NCI-H1048 (cell line): ENCODE measurements around the gene MXRA7.
A peak's percentile ranks its signal among the peaks of the same experiment; 100 is the strongest.
"Not testable (repeated sequence)": the region's sequence is repeated elsewhere in the genome, so short reads cannot be mapped to it uniquely, and the experiment has no call there.

Source experiments
- DNase-seq: peaks from one replicate; lab custom pipeline; 2025; lab: John Stamatoyannopoulos, UW

MXRA7 gene, protein sequence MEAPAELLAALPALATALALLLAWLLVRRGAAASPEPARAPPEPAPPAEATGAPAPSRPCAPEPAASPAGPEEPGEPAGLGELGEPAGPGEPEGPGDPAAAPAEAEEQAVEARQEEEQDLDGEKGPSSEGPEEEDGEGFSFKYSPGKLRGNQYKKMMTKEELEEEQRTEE

DNA sequence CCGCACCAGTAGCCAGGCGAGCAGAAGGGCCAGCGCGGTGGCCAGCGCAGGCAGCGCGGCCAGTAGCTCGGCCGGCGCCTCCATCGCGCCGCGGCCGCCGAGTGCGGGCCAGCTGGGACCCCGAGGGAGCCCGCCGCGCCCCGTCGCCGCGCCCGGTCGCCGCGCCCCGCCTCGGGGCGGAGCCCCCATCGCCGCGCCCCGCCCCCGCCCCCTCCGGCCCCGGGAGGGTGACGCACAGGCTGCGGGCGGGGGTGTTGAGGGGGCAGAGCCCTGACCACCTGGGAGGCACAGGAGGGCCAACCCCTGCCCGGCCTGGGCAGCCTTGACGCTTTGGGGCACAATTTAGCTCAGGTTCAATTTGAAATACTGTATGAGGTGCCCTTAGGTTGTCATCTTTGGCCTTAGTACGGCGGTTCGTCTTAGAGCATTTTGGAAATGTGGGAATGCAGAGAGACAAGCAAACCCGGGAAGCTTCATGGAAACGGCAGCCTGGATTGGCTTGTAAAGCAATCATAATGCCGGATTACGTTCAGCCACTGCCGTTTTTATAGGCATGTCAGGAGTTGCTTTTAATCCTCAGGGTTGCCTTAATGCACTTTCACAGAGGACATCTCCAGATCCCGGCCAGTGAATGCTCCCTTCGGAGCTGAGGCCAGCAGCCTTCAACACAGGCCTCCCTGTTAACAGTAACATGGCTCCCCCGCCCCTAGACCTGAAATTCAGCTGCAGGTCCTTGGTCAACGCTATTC lies at the start of gene MXRA7:
Gene MXRA7 (minus strand): TSS at position 103 of the 749 bp plus-strand sequence. CDS start 19 bp downstream, at position 84.
- DNase-seq: peak; percentile 24

DNA sequence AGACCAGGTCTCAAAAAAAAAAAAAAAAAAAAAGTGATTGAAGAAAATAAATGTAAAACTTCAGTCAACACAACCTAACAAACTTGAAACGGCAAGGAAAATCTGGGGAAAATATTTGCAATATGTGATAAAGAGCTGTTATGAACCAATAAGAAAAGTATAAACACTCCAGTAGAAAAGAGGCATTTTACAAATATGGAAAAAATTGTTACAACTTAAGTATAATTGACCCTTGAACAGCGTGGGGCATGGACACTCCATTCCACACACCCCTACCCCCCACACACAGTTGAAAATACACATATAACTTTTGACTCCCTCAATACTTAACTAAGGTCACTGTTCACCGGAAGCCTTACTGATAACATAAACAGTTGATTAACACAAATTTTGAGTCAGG lies 47.8 kb upstream of the MXRA7 start:
- no peak for DNase-seq

DNA sequence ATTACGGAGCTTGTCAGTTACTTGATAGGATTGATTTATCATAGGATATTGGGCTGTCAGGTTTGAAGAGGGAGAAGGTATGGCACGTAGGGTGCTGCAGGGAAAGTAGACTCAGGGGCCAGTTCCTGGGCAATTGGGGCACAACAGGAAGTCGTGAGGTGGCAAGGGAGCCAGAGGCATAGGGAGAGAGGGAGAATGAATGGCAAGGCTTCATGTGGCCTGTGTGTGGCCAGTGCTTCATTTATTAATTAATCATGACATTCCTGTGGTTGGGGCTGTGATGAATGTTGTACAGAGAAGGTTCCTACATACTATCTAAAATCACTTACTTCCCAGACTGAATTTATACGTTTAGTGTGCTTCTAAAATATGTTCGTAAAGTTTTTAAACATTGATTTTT lies 46.5 kb upstream of the MXRA7 start:
- DNase-seq: no peak

DNA sequence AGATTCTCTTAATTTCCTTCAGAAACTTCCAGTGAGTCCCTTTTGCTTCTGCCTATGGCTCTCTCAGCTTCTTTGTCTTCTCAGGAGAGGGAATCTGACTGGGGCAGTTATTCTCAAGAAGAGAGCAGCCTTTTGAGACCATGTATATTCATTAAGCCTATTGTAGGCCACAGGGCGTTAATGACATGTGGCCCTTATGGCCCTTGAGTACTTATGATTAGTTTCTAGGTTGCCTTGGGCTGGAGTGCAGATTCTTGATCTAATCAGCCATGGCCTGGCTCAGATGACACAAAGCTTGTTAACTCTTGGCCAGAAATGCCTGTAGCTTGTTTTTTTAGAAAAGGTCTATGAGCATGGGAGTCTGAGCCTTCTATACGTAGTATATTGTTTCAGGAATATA lies 44.5 kb upstream of the MXRA7 start:
- DNase-seq: no peak

DNA sequence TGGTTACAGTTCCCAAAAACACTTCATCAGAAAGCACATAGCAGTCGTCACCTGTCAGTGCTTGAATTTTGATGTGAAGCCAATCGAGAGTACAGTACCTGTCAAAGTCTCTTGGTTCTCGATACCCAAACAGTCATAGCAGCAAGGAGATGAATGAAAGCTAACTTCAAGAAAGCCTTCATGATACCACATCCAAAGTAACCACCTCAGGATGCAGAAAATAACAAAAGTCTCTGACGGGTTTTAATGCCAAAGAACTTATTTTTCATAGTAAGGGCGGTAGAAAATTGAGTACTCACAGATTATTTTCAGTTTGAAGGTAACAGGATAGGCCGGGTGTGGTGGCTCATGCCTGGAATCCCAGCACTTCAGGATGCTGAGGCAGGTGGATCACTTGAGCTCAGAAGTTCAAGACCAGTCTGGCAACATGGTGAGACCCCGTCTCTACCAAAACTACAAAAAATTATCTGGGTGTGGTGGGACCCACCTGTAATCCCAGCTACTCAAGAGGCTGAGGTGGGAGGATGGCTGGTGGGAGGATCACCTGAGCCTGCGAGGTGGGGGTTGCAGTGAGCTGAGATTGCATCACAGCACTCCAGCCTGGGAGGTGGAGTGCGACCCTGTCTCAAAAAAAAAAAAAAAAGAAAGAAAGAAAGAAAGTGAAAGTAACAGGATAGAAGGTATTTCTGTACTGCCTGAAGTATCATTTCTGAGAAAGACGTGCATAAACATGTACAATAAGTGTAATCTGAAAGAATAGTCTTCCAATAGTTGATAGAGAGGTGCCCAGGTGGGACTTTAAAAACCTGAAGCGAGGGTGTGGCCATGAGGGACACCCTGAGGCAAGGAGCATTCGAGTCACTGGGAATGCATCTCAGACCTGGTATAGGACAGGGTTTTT lies 42.5 kb upstream of the MXRA7 start:
- no peak for DNase-seq

DNA sequence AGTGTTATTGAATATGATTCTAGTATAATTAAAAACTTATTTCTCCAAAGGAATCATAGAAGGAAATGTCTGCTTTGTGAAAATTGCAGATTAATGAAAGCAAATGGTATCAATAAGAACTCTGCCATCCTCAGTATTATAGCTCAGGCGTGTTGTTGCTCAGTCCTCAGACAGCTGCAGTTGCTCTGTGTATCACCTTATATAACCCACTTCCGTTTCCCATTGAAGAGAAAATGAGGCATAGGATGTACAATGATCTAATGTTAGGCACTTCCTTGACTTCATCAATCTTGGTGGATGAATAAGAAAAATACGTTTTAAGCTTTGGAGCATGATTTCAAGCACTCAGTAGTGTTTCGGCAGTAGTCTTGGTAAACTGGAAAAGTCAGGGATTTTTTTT lies 41.2 kb upstream of the MXRA7 start:
- DNase-seq: no peak

DNA sequence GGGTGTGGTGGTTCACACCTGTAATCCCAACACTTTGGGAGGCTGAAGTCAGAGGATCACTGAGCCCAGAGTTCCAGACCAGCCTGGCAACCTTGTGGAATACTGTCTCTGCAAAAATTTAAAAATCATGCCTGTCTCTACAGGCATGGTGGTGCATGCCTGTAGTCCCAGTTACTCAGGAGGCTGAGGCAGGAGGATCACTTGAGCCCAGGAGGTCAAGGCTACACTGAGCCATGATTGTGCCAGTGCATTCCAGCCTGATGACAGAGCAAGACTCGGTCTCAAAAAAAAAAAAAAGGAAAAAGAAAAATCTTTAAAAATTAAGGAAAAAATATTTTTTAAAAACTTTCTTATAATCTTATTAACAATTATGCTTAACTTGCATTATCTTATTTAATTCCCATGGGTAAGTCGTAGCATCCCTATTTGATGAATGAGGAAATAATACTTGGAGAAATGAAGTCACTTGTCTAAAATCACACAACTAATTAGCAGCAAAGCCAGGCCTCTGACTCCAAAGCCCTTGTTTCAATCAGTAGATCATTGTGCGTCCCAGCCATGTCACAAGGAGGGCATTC lies 40.7 kb upstream of the MXRA7 start:
- no peak for DNase-seq

DNA sequence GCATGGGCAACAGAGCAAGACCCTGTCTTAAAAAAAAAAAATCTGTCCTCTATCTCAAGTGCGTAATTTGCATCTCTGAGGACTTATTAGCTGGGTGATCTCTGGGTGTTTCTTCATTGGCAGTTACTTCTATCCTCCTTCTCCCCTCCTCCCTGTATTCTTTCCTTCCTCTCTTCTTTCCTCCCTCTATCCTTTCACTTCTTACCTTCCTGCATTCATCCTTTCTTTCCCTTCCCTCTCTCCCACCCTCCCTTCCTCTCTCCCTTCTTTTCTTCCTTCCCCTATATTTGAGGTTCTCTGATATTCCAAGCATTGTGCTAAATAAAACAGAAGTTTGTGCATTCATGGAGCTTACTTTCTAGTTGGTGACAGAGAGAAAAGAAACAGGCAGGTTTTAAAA lies 37.9 kb upstream of the MXRA7 start:
- no peak for DNase-seq

DNA sequence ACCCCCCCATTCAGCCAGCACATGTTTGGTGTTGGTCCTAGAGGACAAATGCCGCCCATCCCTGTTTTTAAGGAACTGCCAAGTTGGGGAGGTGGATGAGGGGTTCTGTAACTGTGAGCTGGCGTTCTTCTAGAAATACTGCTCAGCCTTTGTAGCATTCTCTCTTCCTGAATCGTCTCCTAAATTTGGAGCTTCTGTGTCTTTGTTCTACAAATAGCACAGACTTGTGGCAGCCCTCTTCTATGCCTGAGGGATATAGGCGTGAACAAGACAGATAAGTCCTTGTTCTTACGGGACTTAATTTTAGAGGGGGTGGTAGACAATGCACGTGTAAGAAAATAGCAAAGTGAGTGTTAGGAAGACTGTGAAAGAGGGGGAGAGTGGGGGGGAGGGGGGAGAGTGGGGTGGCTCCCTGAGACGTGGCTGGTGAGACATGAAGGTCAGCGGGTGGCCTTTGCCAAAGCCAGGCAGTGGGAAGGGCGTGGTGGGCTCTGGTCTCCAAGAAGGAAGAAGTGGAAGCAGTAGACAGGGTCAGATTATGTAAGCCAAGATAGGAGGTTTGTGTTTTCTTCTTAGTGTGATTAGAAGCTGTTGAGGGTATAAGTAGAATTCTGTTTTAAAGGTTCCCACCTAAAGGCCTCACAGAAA lies 37.1 kb upstream of the MXRA7 start:
- no peak for DNase-seq

DNA sequence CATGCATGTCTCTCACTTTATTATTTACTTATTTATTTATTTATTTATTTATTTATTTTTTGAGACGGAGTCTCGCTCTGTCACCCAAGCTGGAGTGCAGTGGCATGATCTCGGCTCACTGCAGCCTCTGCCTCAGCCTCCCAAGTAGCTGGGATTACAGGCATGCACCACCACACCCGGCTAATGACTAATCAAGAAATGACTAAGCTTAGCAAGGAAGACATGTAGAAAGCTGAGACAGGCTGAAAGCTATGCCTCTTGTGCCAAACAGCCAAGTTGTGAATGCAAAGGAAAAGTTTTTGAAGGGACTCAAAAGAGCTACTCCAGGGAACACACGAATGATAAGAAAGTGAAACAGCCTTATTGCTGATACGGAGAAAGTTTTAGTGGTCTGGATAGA lies 35.0 kb upstream of the MXRA7 start:
- DNase-seq: not testable (repeated sequence)

DNA sequence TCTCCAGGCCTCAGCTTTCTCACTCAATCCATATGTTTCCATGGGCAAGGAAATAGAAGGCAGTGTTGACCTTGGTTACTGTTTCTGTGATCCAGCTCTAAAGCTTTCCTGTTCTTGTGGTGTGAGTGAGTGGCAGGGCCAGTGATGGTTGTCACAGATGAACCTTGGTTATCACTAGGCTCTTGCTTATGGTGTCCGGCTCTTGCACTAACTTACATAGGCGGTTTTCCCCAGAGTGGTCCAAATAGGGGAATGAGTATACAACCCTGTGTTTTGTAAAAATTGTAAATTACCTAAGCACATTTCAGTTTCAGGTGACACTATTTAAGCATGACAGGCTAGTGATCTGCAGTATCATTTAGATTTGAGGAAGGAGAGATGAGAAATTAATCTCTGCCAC lies 34.0 kb upstream of the MXRA7 start:
- DNase-seq: no peak

DNA sequence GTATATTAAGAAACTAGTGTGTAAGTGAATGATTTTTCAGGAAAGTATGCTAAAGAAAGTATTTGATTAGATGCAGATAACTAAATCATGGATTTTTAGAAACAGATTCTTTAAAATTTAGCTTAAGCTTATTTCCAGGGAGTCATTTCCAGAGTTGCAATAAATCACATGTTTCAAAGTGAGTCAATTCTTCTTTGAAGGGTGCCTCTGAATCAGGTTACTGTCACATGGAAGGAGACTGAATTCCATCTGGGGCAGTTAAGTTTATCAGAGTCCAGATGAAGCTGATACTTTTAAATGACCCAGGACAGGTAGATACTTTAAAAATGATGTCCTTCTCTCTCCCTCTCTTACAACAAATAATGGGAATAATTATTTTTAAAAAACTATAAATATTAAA lies 32.2 kb upstream of the MXRA7 start:
- DNase-seq: no peak

DNA sequence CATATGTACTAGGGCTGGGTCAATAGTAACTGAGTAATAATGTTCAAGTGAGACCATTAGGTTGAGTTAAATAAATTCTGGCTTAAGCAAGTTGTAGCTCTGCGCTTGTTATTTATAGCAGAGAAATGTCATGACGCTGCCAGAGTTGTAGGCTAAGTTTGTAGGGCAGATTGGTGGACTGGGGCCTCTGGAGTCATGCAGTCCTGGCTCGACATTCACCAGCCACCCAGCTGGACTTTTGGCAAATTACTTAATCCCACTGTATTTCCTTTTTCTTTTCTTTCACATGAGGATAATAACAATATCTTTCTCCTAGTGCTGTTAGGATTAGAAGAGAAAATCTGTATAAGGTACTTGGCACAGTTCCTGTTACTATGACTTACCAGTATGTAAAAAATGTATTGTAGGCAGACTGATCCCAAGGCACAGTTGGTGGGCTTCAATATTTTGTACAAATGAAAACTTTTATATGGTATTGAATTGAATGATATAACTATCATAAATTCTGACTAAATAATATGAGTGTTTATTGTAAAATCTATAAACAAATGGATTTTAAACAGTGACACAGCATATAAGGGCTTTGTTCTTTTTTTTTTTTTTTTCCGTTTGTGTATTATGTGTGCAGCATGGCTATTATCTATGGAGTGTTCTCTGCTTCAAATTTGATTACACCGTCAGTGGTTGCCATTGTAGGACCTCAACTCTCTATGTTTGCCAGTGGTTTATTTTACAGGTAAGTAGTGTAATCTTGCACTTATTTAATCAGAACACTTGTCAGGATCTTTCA lies 29.8 kb upstream of the MXRA7 start:
- no peak for DNase-seq

DNA sequence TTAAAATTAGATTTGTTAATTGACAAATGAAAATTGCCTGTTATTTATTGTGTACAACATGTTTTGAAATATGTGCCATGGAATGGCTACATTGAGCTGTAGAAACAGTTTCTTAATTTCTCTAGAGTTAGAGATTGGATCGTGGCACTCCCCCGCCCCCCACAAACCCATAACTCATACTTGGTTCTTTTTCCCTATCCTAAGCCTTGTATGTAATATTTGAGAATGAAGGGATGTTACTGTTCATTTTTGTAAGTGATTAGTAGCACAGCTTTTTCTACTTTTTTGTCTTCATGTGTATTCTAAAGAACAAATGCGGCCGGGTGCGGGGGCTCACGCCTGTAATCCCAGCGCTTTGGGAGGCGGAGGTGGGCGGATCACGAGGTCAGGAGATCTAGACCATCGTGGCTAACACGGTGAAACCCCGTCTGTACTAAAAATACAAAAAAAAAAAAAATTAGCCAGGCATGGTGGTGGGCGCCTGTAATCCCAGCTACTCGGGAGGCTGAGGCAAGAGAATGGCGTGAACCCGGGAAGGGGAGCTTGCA lies 28.9 kb upstream of the MXRA7 start:
- DNase-seq: not testable (repeated sequence)

DNA sequence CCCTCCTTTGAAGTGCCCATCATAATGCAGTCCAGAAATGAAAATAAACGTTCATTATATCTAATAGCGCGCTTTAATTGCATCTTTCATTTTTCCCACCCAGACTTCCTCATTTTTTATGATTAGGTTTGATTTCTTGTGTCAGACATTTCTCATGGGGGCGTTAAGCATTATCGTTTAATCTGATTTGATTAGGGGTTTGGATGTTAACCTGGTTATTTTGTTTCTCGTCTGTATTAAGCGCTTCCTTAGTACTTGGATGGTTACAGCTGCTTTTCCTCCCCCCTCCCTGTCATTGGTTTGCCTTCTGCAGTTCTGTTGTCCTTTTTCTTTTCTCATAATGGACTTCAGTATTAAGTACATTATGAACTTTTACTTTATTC lies 27.7 kb upstream of the MXRA7 start:
- no peak for DNase-seq

DNA sequence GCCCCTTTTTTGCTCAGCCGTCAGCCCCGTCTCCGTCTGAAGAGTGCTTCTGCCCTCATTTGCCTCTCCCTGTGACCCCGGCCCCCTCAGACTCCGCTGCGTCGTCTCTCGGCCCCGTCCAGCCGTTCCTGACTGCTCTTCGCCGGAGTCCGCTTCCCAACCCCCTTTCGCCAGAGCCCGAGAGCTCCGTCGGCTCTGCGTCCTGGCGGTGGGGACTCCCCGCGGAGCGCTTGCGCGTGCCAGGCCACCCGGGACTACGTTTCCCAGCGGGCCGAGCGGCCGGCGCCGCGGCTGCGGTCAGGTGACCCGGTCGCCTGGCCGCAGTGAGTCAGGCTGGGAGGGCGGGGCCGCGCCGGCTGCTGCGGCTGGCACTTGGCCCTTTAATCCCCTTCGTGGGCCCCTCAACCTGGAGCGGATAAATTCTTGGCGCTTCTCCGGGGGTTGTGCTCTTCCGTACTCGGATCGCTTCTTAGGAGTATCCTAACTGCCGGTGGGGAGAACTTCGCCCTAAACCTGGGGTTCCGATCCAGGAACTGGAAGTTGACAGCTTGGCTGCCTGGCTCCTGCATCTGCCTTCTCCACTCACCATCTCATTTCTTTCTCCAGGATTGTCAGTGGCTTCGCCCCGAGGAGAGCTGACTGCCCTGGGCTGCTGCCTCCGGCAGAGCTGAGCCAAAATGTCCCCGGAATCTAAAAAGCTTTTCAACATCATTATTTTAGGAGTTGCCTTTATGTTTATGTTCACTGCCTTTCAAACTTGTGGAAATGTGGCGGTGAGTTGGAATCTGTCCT lies 27.1 kb upstream of the MXRA7 start, which contains the start of gene MFSD11:
Gene MFSD11 (plus strand): TSS at position 444 of the 792 bp plus-strand sequence. CDS start 234 bp downstream, at position 678.
- DNase-seq: peak; percentile 92

DNA sequence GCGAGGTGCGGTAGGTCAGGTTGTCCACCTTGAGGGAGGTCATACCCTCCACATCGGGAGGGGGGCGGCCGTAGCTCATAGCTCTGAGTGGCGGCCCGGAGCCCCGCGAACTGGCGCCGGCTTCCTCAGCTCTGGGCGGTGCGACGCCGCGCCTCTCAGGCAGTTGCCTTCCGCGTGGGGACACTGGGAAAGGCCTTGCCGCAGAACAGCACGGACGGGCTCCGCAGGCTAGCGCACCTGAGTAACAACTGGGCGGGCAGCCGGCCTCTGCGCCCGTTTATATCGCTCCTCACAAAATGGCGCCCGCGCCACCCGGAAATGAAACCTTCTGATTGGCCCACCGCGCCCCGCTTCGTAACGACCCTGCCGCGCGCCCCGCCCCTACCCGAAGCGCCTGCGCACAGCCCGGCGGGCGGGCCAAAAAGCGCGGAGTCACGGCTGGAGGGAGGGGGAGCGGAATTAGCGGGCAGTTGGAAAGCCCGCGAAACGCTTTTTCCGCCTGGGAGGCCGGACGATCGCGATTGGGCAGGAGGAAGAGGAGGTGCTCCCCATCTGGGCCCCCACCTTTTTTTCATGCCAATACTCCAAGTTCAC lies 26.4 kb upstream of the MXRA7 start, which contains the start of gene SRSF2:
Gene SRSF2 (minus strand): TSS at position 250 of the 594 bp plus-strand sequence. CDS start 171 bp downstream, at position 79.
- peak; percentile 97 for DNase-seq

DNA sequence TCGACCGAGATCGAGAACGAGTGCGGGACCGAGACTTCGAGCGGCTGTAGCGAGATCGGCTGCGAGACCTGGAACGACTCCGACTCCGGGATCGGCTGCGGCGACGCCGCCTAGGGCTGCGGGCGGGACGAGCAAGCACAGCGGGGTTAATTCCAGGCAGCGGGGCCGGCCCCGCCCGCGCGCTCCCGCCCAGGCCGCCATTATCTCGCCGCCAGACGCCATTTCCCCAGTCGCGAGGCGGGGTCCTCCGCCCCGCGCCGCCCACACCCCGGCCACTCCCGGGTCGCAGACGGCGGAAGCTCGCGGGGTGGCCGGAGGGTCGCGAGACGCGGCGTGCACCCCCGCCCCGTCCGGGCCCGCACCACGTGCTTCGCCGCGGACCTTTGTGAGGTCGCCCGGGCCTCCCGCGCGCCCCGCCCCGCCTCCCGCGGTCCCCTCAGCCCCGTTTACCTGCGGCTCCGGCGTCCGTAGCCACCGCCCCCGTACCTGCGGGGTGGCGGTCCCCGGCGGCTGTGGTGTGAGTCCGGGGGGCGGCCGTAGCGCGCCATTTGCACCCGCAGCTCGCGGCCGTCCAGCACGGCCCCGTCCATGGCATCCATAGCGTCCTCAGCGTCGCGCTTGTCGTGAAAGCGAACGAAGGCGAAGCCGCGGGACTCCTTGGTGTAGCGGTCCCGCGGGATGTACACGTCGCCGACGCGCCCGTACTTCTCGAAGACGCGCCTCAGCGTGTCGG lies 25.8 kb upstream of the MXRA7 start:
- no peak for DNase-seq
